HEK293T (cell line): ENCODE data around the gene LRP1B.
A peak's percentile ranks its signal among the peaks of the same experiment; 100 is the strongest.

Experiments used
- CTCF ChIA-PET: fragments of 350-600 bp; formaldehyde crosslinking; extraction: SDS; loops from one replicate; lab custom pipeline; 2021; ENCODE audit warnings: antibody characterized with exemption, inconsistent platforms; lab: Yijun Ruan, JAX
- POLR2A ChIA-PET: fragments of 350-600 bp; formaldehyde crosslinking; extraction: SDS; loops from one replicate; lab custom pipeline; 2020; ENCODE audit warnings: antibody characterized with exemption, inconsistent platforms; lab: Yijun Ruan, JAX
- DNase-seq: peaks from one replicate; pipeline ENCODE4 v3.0.0; 2012; ENCODE audit warnings: mixed read lengths; ENCODE audit errors: extremely low spot score
- ARNT ChIP-seq: fragments of 450-650 bp; IDR thresholded peaks from 2 replicates; pipeline ENCODE4 v1.6.1; 2017; ENCODE audit warnings: mild to moderate bottlenecking
- BHLHE40 ChIP-seq: fragments of 450-650 bp; IDR thresholded peaks from 2 replicates; pipeline ENCODE4 v1.6.1; 2016; ENCODE audit warnings: mild to moderate bottlenecking, moderate library complexity, borderline replicate concordance
- CTBP1 ChIP-seq: fragments of 450-650 bp; IDR thresholded peaks from 2 replicates; pipeline ENCODE4 v1.6.1; 2016; ENCODE audit warnings: borderline replicate concordance
- ELF4 ChIP-seq: fragments of 450-650 bp; IDR thresholded peaks from 2 replicates; pipeline ENCODE4 v1.6.1; 2017; ENCODE audit warnings: antibody characterized with exemption
- FOXA1 ChIP-seq: fragments of 450-650 bp; IDR thresholded peaks from 2 replicates; pipeline ENCODE4 v1.6.1; 2016; ENCODE audit warnings: mild to moderate bottlenecking
- FOXK2 ChIP-seq: fragments of 450-650 bp; IDR thresholded peaks from 2 replicates; pipeline ENCODE4 v1.6.1; 2016; ENCODE audit warnings: mild to moderate bottlenecking
- FOXM1 ChIP-seq: fragments of 450-650 bp; IDR thresholded peaks from 2 replicates; pipeline ENCODE4 v1.6.1; 2017; ENCODE audit warnings: mild to moderate bottlenecking, borderline replicate concordance
- HDGF ChIP-seq: fragments of 450-650 bp; IDR thresholded peaks from 2 replicates; pipeline ENCODE4 v1.6.1; 2017; ENCODE audit warnings: antibody characterized with exemption, borderline replicate concordance
- L3MBTL2 ChIP-seq: fragments of 450-650 bp; conservative IDR thresholded peaks from 2 replicates; pipeline ENCODE4 v1.6.1; 2016; ENCODE audit warnings: mild to moderate bottlenecking
- LEF1 ChIP-seq: fragments of 450-650 bp; IDR thresholded peaks from 2 replicates; pipeline ENCODE4 v1.6.1; 2017; ENCODE audit warnings: mild to moderate bottlenecking, borderline replicate concordance
- NFRKB ChIP-seq: fragments of 450-650 bp; IDR thresholded peaks from 2 replicates; pipeline ENCODE4 v1.6.1; 2016; ENCODE audit warnings: mild to moderate bottlenecking, moderate library complexity
- PKNOX1 ChIP-seq: fragments of 450-650 bp; IDR thresholded peaks from 2 replicates; pipeline ENCODE4 v1.6.1; 2016
- SP1 ChIP-seq: fragments of 450-650 bp; IDR thresholded peaks from 2 replicates; pipeline ENCODE4 v1.6.1; 2017
- SUZ12 ChIP-seq: fragments of 450-650 bp; IDR thresholded peaks from 2 replicates; pipeline ENCODE4 v1.6.1; 2016; ENCODE audit warnings: mild to moderate bottlenecking
- TARDBP ChIP-seq: fragments of 450-650 bp; IDR thresholded peaks from 2 replicates; pipeline ENCODE4 v1.6.1; 2016
- ZNF384 ChIP-seq: fragments of 450-650 bp; IDR thresholded peaks from 2 replicates; pipeline ENCODE4 v1.6.1; 2016

The LRP1B gene

GRCh38 chr2:141125432-141125831 lies 1005.4 kb downstream of the LRP1B start:
- TF ChIP-seq BHLHE40 (no peak), TARDBP (no peak), ARNT (no peak), PKNOX1 (no peak), FOXM1 (no peak), FOXA1 (no peak), ZNF384 (no peak), SP1 (no peak), L3MBTL2 (no peak), NFRKB (no peak)
- no peak for DNase-seq
- ChIA-PET CTCF (no interaction called here), POLR2A (no interaction called here)

- no peak for TF ChIP-seq TARDBP
- TF ChIP-seq ELF4: no peak
- DNase-seq: no peak
- CTCF ChIA-PET: no interaction called here
Observed at GRCh38 chr2:141118836-141119235, 1012.0 kb downstream of the LRP1B start.

GRCh38 chr2:141113301-141113700 lies 1017.5 kb downstream of the LRP1B start:
- DNase-seq: no peak
- POLR2A ChIA-PET: no interaction called here
- TF ChIP-seq SUZ12 (no peak), TARDBP (no peak), ELF4 (no peak), SP1 (no peak), FOXA1 (no peak), BHLHE40 (no peak), NFRKB (no peak), FOXK2 (no peak), LEF1 (no peak), FOXM1 (no peak), HDGF (no peak), L3MBTL2 (no peak), ZNF384 (no peak), ARNT (no peak)
- CTCF ChIA-PET: no interaction called here

More at GRCh38 chr2:141118836-141119235, 1012.0 kb downstream of the LRP1B start:
- POLR2A ChIA-PET: no interaction called here

- ChIA-PET CTCF (interaction anchor here (0.6 kb wide), 1 partner anchor 1031 kb away, joined by 3 read pairs; no protein-coding TSS in a partner anchor), POLR2A (no interaction called here)
- peak; percentile 3 for DNase-seq
- TF ChIP-seq FOXM1 (no peak), CTBP1 (no peak), ARNT (no peak)
Observed at GRCh38 chr2:141109633-141110032, 1021.2 kb downstream of the LRP1B start.

GRCh38 chr2:141105763-141106162 lies 1025.1 kb downstream of the LRP1B start:
- ChIA-PET POLR2A (no interaction called here), CTCF (no interaction called here)
- TF ChIP-seq TARDBP (no peak), FOXM1 (no peak), L3MBTL2 (no peak), BHLHE40 (no peak), HDGF (no peak), SUZ12 (no peak), SP1 (no peak), ARNT (no peak)
- DNase-seq: no peak

- POLR2A ChIA-PET: no interaction called here
- CTCF ChIA-PET: no interaction called here
- no peak for DNase-seq
- TF ChIP-seq NFRKB: no peak
- no peak for TF ChIP-seq ELF4
- TF ChIP-seq ARNT: no peak
- no peak for TF ChIP-seq HDGF
- no peak for TF ChIP-seq SP1
- TF ChIP-seq PKNOX1: no peak
- TF ChIP-seq ZNF384: no peak
- no peak for TF ChIP-seq FOXM1
- TF ChIP-seq L3MBTL2: no peak
- TF ChIP-seq CTBP1: no peak
Observed at GRCh38 chr2:141103216-141103615, 1027.6 kb downstream of the LRP1B start.

GRCh38 chr2:141079231-141079630 lies 1051.6 kb downstream of the LRP1B start:
- POLR2A ChIA-PET: no interaction called here
- TF ChIP-seq TARDBP (no peak), CTBP1 (no peak), FOXA1 (no peak), FOXM1 (no peak), ARNT (no peak), ELF4 (no peak), PKNOX1 (no peak), SP1 (no peak), NFRKB (no peak), SUZ12 (no peak), HDGF (no peak), BHLHE40 (no peak), ZNF384 (no peak), L3MBTL2 (no peak), FOXK2 (no peak), LEF1 (no peak)
- no peak for DNase-seq
- CTCF ChIA-PET: no interaction called here
